ENCODE measurements around the gene MYEOV.

DNA sequence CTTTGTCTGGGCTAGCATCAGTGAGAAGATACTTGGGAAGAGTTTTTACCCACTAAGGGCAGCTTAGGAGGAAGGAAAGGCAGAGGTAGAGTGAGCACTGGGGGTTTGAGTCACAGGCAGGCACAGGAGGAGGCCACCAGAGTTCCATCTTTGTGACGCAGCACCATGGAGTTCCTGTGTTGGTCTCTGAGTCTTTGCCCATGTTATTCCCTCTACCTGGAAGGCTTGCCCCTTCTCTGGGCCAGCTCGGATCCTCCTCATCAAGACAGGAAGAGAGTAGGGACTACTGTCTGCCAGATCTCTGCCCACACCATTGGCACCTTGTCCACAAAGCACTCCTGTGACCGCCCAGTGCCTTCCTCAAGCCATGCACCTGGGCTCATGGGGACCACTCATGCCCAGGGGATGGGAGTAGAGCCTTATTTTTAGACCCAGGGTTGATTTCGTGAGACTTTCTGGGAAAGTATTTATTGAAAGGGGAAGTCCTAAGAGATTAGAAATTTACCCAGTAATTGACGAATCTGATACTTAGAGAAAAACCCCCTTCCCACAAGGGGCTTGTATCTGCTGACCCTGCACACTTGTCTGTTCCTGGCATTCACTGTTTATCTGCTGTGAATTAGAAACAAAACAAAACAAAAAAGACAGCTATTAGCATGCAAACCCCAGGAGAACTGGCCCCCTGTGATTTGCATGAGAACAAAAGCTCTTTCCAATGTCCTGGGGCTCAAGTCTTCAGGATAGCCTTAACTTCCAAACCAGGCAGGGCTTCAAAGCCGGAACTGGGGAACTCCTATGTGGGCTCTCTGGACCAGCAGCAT, 35.9 kb upstream of the MYEOV start:
- TF ChIP-seq, protein P1, sequence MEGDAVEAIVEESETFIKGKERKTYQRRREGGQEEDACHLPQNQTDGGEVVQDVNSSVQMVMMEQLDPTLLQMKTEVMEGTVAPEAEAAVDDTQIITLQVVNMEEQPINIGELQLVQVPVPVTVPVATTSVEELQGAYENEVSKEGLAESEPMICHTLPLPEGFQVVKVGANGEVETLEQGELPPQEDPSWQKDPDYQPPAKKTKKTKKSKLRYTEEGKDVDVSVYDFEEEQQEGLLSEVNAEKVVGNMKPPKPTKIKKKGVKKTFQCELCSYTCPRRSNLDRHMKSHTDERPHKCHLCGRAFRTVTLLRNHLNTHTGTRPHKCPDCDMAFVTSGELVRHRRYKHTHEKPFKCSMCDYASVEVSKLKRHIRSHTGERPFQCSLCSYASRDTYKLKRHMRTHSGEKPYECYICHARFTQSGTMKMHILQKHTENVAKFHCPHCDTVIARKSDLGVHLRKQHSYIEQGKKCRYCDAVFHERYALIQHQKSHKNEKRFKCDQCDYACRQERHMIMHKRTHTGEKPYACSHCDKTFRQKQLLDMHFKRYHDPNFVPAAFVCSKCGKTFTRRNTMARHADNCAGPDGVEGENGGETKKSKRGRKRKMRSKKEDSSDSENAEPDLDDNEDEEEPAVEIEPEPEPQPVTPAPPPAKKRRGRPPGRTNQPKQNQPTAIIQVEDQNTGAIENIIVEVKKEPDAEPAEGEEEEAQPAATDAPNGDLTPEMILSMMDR (conservative IDR thresholded peaks at IDR 0.05) = no peak
- TF ChIP-seq ZFX (IDR thresholded peaks at IDR 0.05) = no peak
